CD4-positive, alpha-beta T cell (primary cell): ENCODE data around the gene IGF2R. TPM values are rescaled to one million over a fixed set of nuclear protein-coding genes. Genes with fewer than 3 reads are reported as not detected.
A peak's percentile ranks its signal among the peaks of the same experiment; 100 is the strongest.

Experiments
- ATAC-seq: fragments of 200-7000 bp; cut with Tn5 transposase; one replicate; pipeline ENCODE4 v1.10.0; 2022; ENCODE audit warnings: mild to moderate bottlenecking; ENCODE audit not compliant: poor library complexity
- CTCF ChIA-PET: fragments of 350-600 bp; sonication (Branson Sonifier 250); formaldehyde crosslinking; loops from one replicate; lab custom pipeline; 2021; ENCODE audit warnings: antibody characterized with exemption, inconsistent platforms; lab: Charles Lee
- POLR2A ChIA-PET: fragments of 350-600 bp; sonication (Branson Sonifier 250); formaldehyde crosslinking; loops from one replicate; lab custom pipeline; 2021; ENCODE audit warnings: antibody characterized with exemption, inconsistent platforms; lab: Charles Lee
- DNase-seq, 14 experiments: peaks; one replicate each; pipeline ENCODE4 v3.0.0-alpha.2; 2013 to 2020; ENCODE audit warnings: mixed read lengths in 2 of 14
- H3K27ac ChIP-seq, 2 donors: one replicate each; pipeline versions ENCODE4 v1.5.1 to v1.7.0; 2013; ENCODE audit warnings: low read length in 2 of 2, low read depth in 1 of 2, mild to moderate bottlenecking in 1 of 2
- H3K27me3 ChIP-seq, 2 experiments: 1 replicate in 1 of 2; 2 replicates in 1 of 2; pipeline versions ENCODE4 v1.6.1 to v1.7.0; 2013; ENCODE audit warnings: low read length in 2 of 2, control low read depth in 1 of 2, mild to moderate bottlenecking in 1 of 2, moderate library complexity in 1 of 2; ENCODE audit not compliant: insufficient read depth in 2 of 2, control insufficient read depth in 1 of 2
- H3K36me3 ChIP-seq: one replicate; pipeline ENCODE4 v1.6.1; 2013; ENCODE audit warnings: low read length, control low read depth; ENCODE audit not compliant: insufficient read depth
- H3K4me1 ChIP-seq: one replicate; pipeline ENCODE4 v1.6.1; 2013; ENCODE audit warnings: low read length, control low read depth; ENCODE audit not compliant: insufficient read depth
- H3K4me3 ChIP-seq: one replicate; pipeline ENCODE4 v1.5.1; 2013; ENCODE audit warnings: mild to moderate bottlenecking, low read length, moderate library complexity
- H3K9me3 ChIP-seq, 2 experiments: 1 replicate in 1 of 2; 2 replicates in 1 of 2; pipeline versions ENCODE4 v1.6.1 to v1.7.0; 2013; ENCODE audit warnings: low read length in 2 of 2, mild to moderate bottlenecking in 2 of 2, control low read depth in 1 of 2, moderate library complexity in 1 of 2; ENCODE audit not compliant: control insufficient read depth in 1 of 2, insufficient read depth in 1 of 2
- H3K27ac Mint-ChIP-seq: one replicate; pipeline ENCODE4 v1.8.0; 2020; ENCODE audit warnings: mixed read lengths
- H3K27me3 Mint-ChIP-seq: one replicate; pipeline ENCODE4 v1.8.0; 2021; ENCODE audit warnings: mixed read lengths
- H3K36me3 Mint-ChIP-seq: one replicate; pipeline ENCODE4 v1.8.0; 2021; ENCODE audit warnings: low read depth, mixed read lengths
- H3K4me1 Mint-ChIP-seq: one replicate; pipeline ENCODE4 v1.8.0; 2021; ENCODE audit warnings: low read depth, mixed read lengths
- H3K4me3 Mint-ChIP-seq: one replicate; pipeline ENCODE4 v1.8.0; 2020; ENCODE audit warnings: mild to moderate bottlenecking, mixed read lengths
- H3K9me3 Mint-ChIP-seq: one replicate; pipeline ENCODE4 v1.8.0; 2020; ENCODE audit warnings: mixed read lengths
- intact Hi-C, 2 experiments: fragments of 100-400 bp; cut with DNase I in 1 of 2; cut with micrococcal nuclease in 1 of 2; formaldehyde crosslinking; loops; one replicate each; pipeline versions ENCODE4 v1.15.1 to v1.9.0; 2023 to 2025; cut with DNase I, micrococcal nuclease
- total RNA-seq, 174 experiments: library from RNA in 2 of 174; stranded (reverse) in 2 of 174; gene quantifications; one replicate each; pipeline ENCODE4 v1.2.3 and lab custom pipeline; 2021 to 2026
- TF ChIP-seq, protein P1 (sequence below): fragments of 200-600 bp; IDR thresholded peaks from one replicate; pipeline ENCODE4 v1.8.0; 2022; ENCODE audit warnings: antibody characterized with exemption, mild to moderate bottlenecking

The IGF2R gene
- total RNA-seq, 2 experiments from 2014 or later, result 43.8 to 46.7 TPM

DNA sequence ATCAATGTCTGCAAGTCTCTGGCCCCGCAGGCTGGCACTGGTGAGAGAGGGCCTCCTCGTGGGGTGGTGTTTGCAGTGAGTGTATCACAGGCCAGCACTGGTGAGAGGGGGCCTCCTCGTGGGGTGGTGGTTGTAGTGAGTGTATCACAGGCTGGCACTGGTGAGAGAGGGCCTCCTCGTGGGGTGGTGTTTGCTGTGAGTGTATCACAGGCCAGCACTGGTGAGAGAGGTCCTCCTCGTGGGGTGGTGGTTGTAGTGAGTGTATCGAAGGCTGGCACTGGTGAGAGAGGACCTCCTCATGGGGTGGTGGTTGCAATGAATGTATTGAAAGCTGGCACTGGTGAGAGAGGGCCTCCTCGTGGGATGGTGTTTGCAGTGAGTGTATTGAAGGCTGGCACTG, 99.5 kb downstream of the IGF2R start:
- no peak overlapping the region for H3K27ac ChIP-seq
- ChIA-PET POLR2A (no interaction called here), CTCF (no interaction called here)
- Mint-ChIP-seq H3K27me3 (no peaks in the 10 kb centered on the region), H3K4me1 (peaks cover 46% of the 10 kb centered on the region), H3K4me3 (peak overlapping the region; percentile 3), H3K36me3 (peaks cover 99% of the 10 kb centered on the region), H3K27ac (no peak overlapping the region), H3K9me3 (no peaks in the 10 kb centered on the region)
- DNase-seq (no peak), ATAC-seq (no peak)
- intact Hi-C loops, result no loop called here
- no peak overlapping the region for H3K4me3 ChIP-seq
- H3K9me3 ChIP-seq, result no peaks in the 10 kb centered on the region
- H3K4me1 ChIP-seq, result peaks cover 24% of the 10 kb centered on the region
- H3K27me3 ChIP-seq, result no peaks in the 10 kb centered on the region
- TF ChIP-seq, protein P1, sequence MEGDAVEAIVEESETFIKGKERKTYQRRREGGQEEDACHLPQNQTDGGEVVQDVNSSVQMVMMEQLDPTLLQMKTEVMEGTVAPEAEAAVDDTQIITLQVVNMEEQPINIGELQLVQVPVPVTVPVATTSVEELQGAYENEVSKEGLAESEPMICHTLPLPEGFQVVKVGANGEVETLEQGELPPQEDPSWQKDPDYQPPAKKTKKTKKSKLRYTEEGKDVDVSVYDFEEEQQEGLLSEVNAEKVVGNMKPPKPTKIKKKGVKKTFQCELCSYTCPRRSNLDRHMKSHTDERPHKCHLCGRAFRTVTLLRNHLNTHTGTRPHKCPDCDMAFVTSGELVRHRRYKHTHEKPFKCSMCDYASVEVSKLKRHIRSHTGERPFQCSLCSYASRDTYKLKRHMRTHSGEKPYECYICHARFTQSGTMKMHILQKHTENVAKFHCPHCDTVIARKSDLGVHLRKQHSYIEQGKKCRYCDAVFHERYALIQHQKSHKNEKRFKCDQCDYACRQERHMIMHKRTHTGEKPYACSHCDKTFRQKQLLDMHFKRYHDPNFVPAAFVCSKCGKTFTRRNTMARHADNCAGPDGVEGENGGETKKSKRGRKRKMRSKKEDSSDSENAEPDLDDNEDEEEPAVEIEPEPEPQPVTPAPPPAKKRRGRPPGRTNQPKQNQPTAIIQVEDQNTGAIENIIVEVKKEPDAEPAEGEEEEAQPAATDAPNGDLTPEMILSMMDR, result no peak
- peaks cover 86% of the 10 kb centered on the region for H3K36me3 ChIP-seq

DNA sequence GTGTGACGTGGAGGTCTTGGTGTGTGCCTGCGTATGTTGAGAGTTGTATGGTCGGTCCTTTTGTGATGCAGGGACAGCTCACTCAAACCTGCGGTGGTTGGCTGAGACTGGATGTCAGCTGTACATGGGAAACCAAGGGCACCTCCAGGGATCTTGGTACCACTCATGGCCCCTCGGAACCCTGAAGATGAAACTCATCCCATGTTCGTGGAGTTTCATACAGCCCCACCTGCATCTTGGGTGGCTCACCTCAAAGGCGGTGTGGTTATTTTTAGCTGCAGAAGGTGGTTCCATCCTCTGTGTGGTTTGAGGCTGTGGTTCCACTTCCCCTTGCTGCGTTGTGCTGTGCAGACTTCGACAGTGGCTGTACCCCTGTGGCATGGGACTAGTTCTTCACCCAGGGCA, 100.2 kb downstream of the IGF2R start:
- H3K4me3 Mint-ChIP-seq, result peak overlapping the region; percentile 3
- H3K36me3 Mint-ChIP-seq, result peaks cover 99% of the 10 kb centered on the region
- intact Hi-C loops, result no loop called here
- ATAC-seq (peak; percentile 68), DNase-seq (peak in 8 of 14 experiments; percentile 5 to 68 (median 10))
- no peak overlapping the region for H3K27ac Mint-ChIP-seq
- H3K4me1 Mint-ChIP-seq, result peaks cover 46% of the 10 kb centered on the region
- Histone ChIP-seq H3K4me1 (peaks cover 24% of the 10 kb centered on the region), H3K27ac (no peak overlapping the region), H3K27me3 (no peaks in the 10 kb centered on the region), H3K4me3 (no peak overlapping the region), H3K36me3 (peaks cover 86% of the 10 kb centered on the region), H3K9me3 (no peaks in the 10 kb centered on the region)
- ChIA-PET CTCF (no interaction called here), POLR2A (interaction anchor here (1.0 kb wide), 1 partner anchor 340 kb away, joined by 3 read pairs; no protein-coding TSS in a partner anchor)
- TF ChIP-seq, protein P1, result no peak
- H3K27me3 Mint-ChIP-seq, result no peaks in the 10 kb centered on the region
- no peaks in the 10 kb centered on the region for H3K9me3 Mint-ChIP-seq

GRCh38 chr6:160069459-160069858, 100.6 kb downstream of the IGF2R start:
- ChIA-PET POLR2A (interaction anchor here (1.0 kb wide), 1 partner anchor 341 kb away, joined by 3 read pairs; no protein-coding TSS in a partner anchor), CTCF (no interaction called here)
- Histone ChIP-seq H3K36me3 (peaks cover 85% of the 10 kb centered on the region), H3K27ac (no peak overlapping the region), H3K9me3 (no peaks in the 10 kb centered on the region), H3K4me3 (no peak overlapping the region), H3K4me1 (peaks cover 24% of the 10 kb centered on the region), H3K27me3 (no peaks in the 10 kb centered on the region)
- Mint-ChIP-seq H3K27ac (no peak overlapping the region), H3K4me1 (peaks cover 46% of the 10 kb centered on the region), H3K36me3 (peaks cover 99% of the 10 kb centered on the region), H3K4me3 (no peak overlapping the region), H3K9me3 (no peaks in the 10 kb centered on the region), H3K27me3 (no peaks in the 10 kb centered on the region)
- no peak for ATAC-seq
- TF ChIP-seq, protein P1, result no peak
- intact Hi-C loops, result no loop called here
- DNase-seq, result no peak
